Cardiac muscle cell (in vitro differentiated cells and primary cell): ENCODE measurements around the gene CUBN. TPM values are rescaled to one million over a fixed set of nuclear protein-coding genes. Genes with fewer than 3 reads are reported as not detected.
A peak's percentile ranks its signal among the peaks of the same experiment; 100 is the strongest.

Source experiments
- DNase-seq, 2 donors: peaks; one replicate each; pipeline versions ENCODE4 v3.0.0 to v3.0.0-alpha.2; 2010 to 2017; ENCODE audit warnings: low read depth in 1 of 2, low spot score in 1 of 2
- H3K27ac ChIP-seq: fragments of 200-600 bp; sonication (generic); 2 replicates; pipeline ENCODE4 v1.5.1; 2016
- H3K27me3 ChIP-seq: fragments of 200-600 bp; sonication (generic); 2 replicates; pipeline ENCODE4 v1.6.0; 2016; ENCODE audit warnings: control low read depth
- H3K36me3 ChIP-seq: fragments of 200-600 bp; sonication (generic); 2 replicates; pipeline ENCODE4 v1.5.1; 2016; ENCODE audit warnings: control low read depth
- H3K4me1 ChIP-seq: fragments of 200-600 bp; sonication (generic); 2 replicates; pipeline ENCODE4 v1.8.1; 2017; ENCODE audit warnings: low read depth, mild to moderate bottlenecking, mixed run types
- H3K4me3 ChIP-seq: fragments of 200-600 bp; sonication (generic); 2 replicates; pipeline ENCODE4 v1.5.1; 2016; ENCODE audit warnings: mild to moderate bottlenecking
- H3K9me3 ChIP-seq: fragments of 200-600 bp; sonication (generic); 2 replicates; pipeline ENCODE4 v1.5.1; 2017; ENCODE audit warnings: low read depth, mild to moderate bottlenecking, control low read depth
- CTCF ChIP-seq: IDR thresholded peaks from 2 replicates; pipeline ENCODE4 v1.5.1; 2012; ENCODE audit warnings: low read depth, mild to moderate bottlenecking, low read length
- polyA plus RNA-seq: library from polyadenylated mRNA; unstranded; fragments of >200 nt; fragmentation: Nextera tagmentation; extraction: Ambion mirVana; gene quantifications from 2 replicates; pipeline ENCODE4 v1.2.1, GENCODE V29; 2016
- total RNA-seq: library from RNA; depleted of rRNA; stranded (reverse); fragments of >200 nt; gene quantifications from 2 replicates; pipeline ENCODE4 v1.2.3, GENCODE V29; 2016

The CUBN gene
- total and polyA plus RNA-seq, 2 experiments from 2014 or later: 0.79 to 2.7 TPM

DNA sequence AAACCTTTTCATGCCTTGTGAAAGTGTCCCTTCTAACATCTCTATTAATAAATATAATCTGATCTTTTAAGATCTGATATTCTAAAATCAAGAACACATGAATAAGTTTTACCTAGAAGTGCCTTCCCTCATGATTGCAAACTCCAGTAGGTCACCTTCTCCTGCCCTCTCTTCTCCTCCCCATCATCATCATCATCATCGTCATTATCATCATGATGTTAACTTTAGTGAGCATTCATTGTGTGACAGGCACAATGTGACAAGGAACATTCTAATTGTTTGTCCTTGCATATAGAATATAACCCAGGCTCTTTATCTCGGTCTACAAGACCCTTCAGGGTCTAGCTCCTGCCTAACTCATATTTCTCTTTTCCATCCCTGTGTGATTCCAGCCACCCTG, 51.7 kb downstream of the CUBN start:
- H3K9me3 ChIP-seq: no peaks in the 10 kb centered on the region
- no peaks in the 10 kb centered on the region for H3K4me1 ChIP-seq
- H3K4me3 ChIP-seq: no peak overlapping the region
- no peak for DNase-seq
- H3K36me3 ChIP-seq: no peaks in the 10 kb centered on the region
- TF ChIP-seq CTCF: no peak
- H3K27me3 ChIP-seq: no peaks in the 10 kb centered on the region
- H3K27ac ChIP-seq: no peak overlapping the region

DNA sequence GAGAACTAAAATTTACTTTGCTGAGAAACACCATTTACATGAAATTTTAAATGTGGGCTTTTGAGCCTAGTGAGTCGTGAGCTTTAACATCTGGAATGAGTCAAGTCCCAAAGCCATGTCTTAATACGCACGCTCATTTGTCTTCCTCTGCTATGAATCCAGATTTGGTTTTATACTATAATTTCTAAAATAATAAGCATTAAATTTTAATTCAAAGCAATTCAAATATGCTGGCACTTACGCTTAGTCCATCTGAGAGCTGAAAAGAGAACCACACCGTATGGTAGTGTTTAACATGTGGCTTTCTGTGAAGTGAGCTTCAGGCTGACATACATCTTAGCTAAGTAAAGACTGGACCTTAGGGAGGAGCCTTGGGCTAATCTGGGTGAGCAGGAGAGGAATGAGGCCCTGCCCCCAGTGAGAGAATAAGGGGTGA, 52.2 kb downstream of the CUBN start:
- Histone ChIP-seq H3K36me3 (no peaks in the 10 kb centered on the region), H3K9me3 (no peaks in the 10 kb centered on the region), H3K4me1 (no peaks in the 10 kb centered on the region), H3K27me3 (no peaks in the 10 kb centered on the region), H3K27ac (no peak overlapping the region), H3K4me3 (no peak overlapping the region)
- TF ChIP-seq CTCF: no peak
- DNase-seq: no peak

DNA sequence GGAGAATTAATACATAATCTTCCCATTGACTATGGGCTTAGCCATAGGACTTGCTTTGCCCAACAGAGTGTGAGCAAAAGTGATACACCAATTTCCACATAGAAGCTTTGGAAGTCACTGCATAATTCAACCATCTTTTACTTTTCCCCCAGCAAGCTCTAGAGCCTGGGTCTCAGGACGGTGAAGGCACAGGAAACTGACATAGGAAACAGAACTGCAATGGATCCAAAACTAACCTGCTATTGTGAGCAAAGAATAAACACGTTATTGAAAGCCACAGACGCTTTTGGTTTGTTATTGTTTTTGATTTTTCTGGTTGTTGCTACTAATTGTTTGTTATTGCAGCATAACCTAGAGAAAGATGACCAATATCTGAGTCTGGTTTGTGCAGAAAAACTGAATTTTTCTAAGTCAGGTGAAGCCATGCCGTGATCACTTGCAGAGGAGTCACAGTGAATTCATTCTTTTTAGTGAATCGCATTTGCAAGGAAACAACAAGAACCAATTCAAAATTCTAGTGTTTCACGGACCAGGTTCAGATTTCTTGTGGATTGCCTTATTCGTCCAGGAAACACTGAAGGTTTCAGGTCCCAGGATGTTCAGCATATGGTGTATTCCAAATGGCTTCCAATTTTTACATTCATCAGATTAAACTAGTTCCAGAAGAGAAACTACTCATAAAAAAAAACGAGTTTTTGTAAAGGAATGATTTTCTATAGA, 52.8 kb downstream of the CUBN start:
- H3K27me3 ChIP-seq: no peaks in the 10 kb centered on the region
- no peaks in the 10 kb centered on the region for H3K4me1 ChIP-seq
- H3K36me3 ChIP-seq: no peaks in the 10 kb centered on the region
- H3K4me3 ChIP-seq: no peak overlapping the region
- no peak overlapping the region for H3K27ac ChIP-seq
- no peaks in the 10 kb centered on the region for H3K9me3 ChIP-seq
- TF ChIP-seq CTCF: no peak
- DNase-seq: no peak

DNA sequence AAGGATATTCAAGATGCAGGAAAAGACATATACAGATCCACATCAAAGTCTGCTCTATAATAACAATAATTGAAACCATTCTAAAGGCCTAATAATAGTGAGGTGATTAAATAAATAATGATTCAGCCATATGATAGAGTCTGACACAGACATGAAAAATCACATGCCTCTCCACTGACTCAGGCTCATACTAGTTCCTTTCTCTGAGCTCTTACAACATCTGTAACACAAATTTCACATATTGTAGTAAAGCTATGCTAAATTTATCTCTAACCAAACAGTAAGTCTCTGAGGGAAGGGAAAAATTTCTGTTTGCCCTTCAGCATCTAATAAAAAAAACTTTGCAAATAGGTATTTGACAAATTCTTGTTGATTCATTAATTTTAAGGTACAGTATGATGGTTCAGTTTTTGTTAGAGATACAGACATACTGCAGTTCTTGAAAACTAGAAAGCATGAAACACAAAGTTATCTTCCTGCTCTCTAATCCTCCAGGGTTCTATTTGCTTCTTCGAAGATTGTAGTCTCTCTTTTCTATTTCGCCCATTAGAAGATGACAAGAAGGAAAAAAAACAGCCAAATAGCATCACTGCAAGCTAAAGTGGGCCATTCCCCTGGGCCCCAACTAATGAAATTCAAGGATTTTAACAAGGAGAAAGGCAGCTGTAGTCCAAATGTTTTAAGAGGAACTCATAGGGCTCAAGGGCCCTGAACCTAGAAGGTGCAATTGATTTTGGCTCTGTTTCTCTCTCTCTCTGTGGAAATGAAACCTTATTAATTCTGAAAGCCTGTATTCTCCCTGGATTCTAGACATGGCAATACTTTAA, 53.9 kb downstream of the CUBN start:
- no peaks in the 10 kb centered on the region for H3K27me3 ChIP-seq
- no peak overlapping the region for H3K4me3 ChIP-seq
- no peak overlapping the region for H3K27ac ChIP-seq
- DNase-seq: peak in 1 of 2 donors; percentile 95
- H3K4me1 ChIP-seq: no peaks in the 10 kb centered on the region
- no peaks in the 10 kb centered on the region for H3K36me3 ChIP-seq
- no peaks in the 10 kb centered on the region for H3K9me3 ChIP-seq
- TF ChIP-seq CTCF: no peak

DNA sequence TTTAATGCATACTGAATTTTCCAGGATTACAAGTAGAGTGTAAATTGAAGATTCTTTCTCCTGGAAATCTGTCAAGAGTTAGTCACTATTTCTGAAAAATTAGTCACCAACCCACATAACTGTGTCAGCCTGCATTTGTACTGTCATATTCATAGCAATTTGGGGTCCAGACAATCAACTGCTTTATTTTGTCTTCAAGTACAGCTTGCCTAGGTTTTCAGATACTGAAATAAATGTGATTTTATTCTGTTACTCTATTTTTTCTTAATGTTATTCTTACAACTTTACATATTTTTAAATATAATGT, 55.1 kb downstream of the CUBN start:
- Histone ChIP-seq H3K27me3 (no peaks in the 10 kb centered on the region), H3K4me3 (no peak overlapping the region), H3K27ac (no peak overlapping the region), H3K9me3 (no peaks in the 10 kb centered on the region), H3K4me1 (no peaks in the 10 kb centered on the region), H3K36me3 (no peaks in the 10 kb centered on the region)
- no peak for DNase-seq
- no peak for TF ChIP-seq CTCF
